GM21717 (cell line): ENCODE measurements around the gene CLMP.
"Not testable (repeated sequence)": the region's sequence is repeated elsewhere in the genome, so short reads cannot be mapped to it uniquely, and the experiment has no call there.

Experiments
- ATAC-seq: cut with Tn5 transposase; IDR thresholded peaks from one replicate; pipeline ENCODE4 v1.9.1; 2021; ENCODE audit warnings: mild to moderate bottlenecking, moderate library complexity; ENCODE audit not compliant: unreplicated experiment

Gene CLMP

DNA sequence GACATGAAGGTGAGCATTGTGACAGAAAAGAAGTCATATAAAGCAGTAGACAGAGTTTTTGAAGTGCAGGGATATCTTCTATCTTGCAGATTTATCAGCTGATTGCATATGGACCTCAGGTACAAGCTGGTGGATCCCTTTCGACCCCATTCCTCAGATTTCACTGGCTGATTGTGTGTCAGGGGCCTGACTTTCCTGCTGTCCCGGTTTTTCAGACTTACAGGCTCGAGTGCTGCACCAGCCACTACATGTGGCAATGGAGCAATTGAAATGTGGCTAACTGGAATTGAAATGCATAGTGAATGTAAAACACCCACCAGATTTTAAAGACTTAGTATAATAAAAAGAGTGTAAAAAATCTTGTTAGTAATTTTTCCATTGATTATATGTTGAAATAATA is 50.3 kb downstream of the CLMP start:
- ATAC-seq = no peak

DNA sequence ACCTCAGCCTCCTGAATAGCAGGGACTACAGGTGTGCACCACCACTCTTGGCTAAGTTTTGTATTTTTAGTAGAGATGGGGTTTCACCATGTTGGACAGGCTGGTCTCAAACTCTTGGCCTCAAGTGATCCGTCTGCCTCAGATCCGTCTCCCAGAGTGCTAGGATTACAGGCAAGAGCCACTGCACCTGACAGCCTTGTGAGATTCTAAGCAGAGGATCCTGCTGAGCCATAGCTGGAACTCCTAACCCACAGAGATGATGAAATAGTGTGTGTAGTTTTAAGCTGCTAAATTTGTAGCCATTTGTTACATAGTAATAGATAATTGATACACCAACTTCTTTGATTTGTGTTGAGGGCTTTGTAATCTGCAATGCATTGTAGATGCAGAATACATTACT is 51.1 kb downstream of the CLMP start:
- ATAC-seq = no peak

- no peak for ATAC-seq
Measured at GRCh38 chr11:123143476-123143875, 51.6 kb downstream of the CLMP start.

GRCh38 chr11:123139206-123139605 is 55.8 kb downstream of the CLMP start:
- ATAC-seq = no peak

GRCh38 chr11:123137431-123138224 is 57.4 kb downstream of the CLMP start:
- no peak for ATAC-seq

GRCh38 chr11:123135863-123136446 is 59.1 kb downstream of the CLMP start:
- no peak for ATAC-seq

- ATAC-seq = no peak
Measured at GRCh38 chr11:123132881-123133280, 62.2 kb downstream of the CLMP start.

GRCh38 chr11:123132034-123132766 is 62.8 kb downstream of the CLMP start:
- ATAC-seq = not testable (repeated sequence)

DNA sequence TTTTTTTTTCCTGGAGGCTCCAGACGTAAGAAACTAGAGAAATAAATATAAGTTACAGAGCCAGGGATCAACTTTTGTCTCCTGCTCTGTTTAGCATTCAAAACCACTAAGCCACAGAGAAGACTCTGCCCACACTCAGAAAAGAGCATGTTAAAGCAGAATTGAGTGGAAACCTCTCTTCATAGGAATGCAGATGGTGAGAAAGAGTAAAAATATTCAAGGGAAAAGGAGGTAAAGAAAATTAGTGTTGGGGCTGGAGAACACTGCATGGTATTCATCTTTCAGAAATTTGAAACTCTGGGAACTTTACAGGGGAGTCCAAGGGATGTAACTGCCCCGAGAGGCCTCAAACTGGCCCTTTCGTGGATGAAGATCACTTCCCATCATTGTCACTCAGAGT is 65.1 kb downstream of the CLMP start:
- no peak for ATAC-seq

- ATAC-seq = no peak
Measured at GRCh38 chr11:123125169-123125568, 69.9 kb downstream of the CLMP start.

DNA sequence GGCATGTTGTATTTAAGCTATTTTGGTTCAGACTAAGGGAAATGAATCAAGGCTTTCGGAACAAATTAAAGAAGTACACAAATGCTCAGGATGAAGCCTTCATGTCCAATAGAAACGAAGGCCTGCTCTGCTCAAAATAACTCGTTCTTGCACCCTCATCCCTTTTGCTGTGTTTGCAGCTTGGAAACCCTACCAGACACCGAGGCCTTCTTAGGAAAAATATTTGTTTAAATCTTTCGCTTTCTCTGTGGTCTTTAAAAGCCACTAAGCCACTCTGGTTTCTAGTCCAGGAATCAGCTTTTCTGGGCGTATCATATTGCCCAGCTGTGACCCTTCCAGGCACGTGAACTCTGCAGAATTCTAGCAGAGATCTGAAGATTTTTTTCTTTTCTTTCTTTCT is 72.2 kb downstream of the CLMP start:
- ATAC-seq = no peak

- ATAC-seq = no peak
Measured at GRCh38 chr11:123122341-123122740, 72.7 kb downstream of the CLMP start.

- no peak for ATAC-seq
Measured at GRCh38 chr11:123116486-123116885, 78.6 kb downstream of the CLMP start.

- no peak for ATAC-seq
Measured at GRCh38 chr11:123111465-123111864, 83.6 kb downstream of the CLMP start.

DNA sequence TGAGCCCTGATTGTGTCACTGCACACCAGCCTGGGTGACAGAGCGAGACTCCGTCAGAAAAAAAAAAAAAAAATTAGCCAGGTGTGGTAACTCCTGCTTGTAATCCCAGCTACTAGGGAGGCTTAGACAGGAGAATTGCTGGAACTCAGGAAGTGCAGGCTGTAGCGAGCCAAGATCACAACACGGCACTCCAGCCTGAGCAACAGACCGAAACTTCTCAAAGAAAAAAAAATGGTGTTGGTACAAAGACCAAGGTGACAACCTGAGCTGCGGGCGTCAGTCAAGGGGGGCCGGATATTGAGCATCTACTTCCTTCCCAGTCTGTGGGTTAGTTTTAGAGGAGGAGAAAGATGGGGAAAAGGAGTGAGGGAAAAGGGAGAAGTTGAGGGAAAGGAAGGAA is 84.7 kb downstream of the CLMP start:
- no peak for ATAC-seq

GRCh38 chr11:123107945-123108495 is 87.0 kb downstream of the CLMP start:
- ATAC-seq = no peak

- ATAC-seq = no peak
Measured at GRCh38 chr11:123104697-123105096, 90.4 kb downstream of the CLMP start.

GRCh38 chr11:123103326-123103980 is 91.6 kb downstream of the CLMP start:
- no peak for ATAC-seq

- ATAC-seq = no peak
Measured at GRCh38 chr11:123100379-123101085, 94.5 kb downstream of the CLMP start.

DNA sequence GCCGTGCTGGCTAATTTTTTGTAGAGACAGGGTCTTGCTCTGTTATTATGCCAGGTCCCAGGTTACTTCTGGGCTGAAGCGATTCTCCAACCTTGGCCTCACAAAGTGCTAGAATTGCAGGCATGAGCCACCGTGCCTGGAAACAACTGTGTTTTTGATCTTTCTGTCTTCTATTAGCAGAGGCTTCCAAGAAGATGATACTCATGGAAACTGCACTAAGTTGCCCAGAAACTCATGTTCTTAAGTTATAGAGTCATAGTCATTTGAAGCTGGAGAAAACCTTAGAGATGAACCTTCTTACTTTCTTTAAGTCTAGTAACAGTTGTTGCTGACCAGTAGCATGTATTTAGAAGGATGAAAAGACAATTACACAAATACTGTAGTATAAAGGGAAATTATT is 96.1 kb downstream of the CLMP start:
- ATAC-seq = no peak

DNA sequence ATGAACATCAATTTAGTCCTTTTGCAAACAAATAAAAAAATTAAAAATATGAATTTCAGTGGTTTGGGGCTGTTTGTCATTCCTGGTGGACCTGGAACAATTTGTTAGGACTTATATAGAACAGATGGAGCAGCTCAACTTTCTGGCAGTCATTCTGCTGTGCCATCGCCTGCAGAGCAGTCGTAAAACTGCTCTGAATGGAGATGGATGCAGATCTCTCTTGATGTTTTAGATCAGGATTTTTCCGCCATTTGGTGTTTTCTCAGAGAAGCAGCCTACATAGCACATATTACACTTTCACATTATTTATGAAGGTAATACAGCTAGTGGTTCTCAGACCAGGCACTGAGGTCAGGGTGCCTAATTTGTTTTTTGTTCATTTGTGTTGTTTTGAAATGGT is 101.3 kb downstream of the CLMP start:
- no peak for ATAC-seq
